GM23248 (cell line): ENCODE data around the gene AP5B1. TPM values are rescaled to one million over a fixed set of nuclear protein-coding genes. Genes with fewer than 3 reads are reported as not detected.
"Not testable (repeated sequence)": the region's sequence is repeated elsewhere in the genome, so short reads cannot be mapped to it uniquely, and the experiment has no call there.

ENCODE experiments used
- DNase-seq: peaks from one replicate; pipeline ENCODE4 v3.0.0-alpha.2; 2015
- H2AFZ ChIP-seq: fragments of 200-600 bp; sonication (generic); 2 replicates; pipeline ENCODE4 v1.6.1; 2016; ENCODE audit warnings: antibody characterized with exemption
- H3F3A ChIP-seq: fragments of 200-600 bp; sonication (generic); 2 replicates; pipeline ENCODE4 v1.6.1; 2016; ENCODE audit warnings: mild to moderate bottlenecking, antibody characterized with exemption, mixed run types; ENCODE audit not compliant: insufficient read depth
- H3K27ac ChIP-seq: fragments of 200-600 bp; sonication (generic); 2 replicates; pipeline ENCODE4 v1.5.1; 2016; ENCODE audit warnings: mild to moderate bottlenecking
- H3K27me3 ChIP-seq: fragments of 200-600 bp; sonication (generic); replicated peaks from 2 replicates; pipeline ENCODE4 v1.6.1; 2016; ENCODE audit warnings: mild to moderate bottlenecking; ENCODE audit not compliant: insufficient read depth
- H3K36me3 ChIP-seq: fragments of 200-600 bp; sonication (generic); 2 replicates; pipeline ENCODE4 v1.6.1; 2016; ENCODE audit warnings: low read depth, mild to moderate bottlenecking
- H3K4me1 ChIP-seq: fragments of 200-600 bp; sonication (generic); 2 replicates; pipeline ENCODE4 v1.6.1; 2016; ENCODE audit warnings: mild to moderate bottlenecking; ENCODE audit not compliant: insufficient read depth
- H3K4me2 ChIP-seq: fragments of 200-600 bp; sonication (generic); one replicate; pipeline ENCODE4 v1.6.1; 2016; ENCODE audit warnings: mild to moderate bottlenecking; ENCODE audit not compliant: unreplicated experiment
- H3K4me3 ChIP-seq: fragments of 200-600 bp; sonication (generic); 2 replicates; pipeline ENCODE4 v1.5.1; 2016; ENCODE audit warnings: mild to moderate bottlenecking
- H3K79me2 ChIP-seq: fragments of 200-600 bp; sonication (generic); 2 replicates; pipeline ENCODE4 v1.6.1; 2016; ENCODE audit warnings: mild to moderate bottlenecking; ENCODE audit not compliant: insufficient read depth
- H3K9ac ChIP-seq: fragments of 200-600 bp; sonication (generic); 2 replicates; pipeline ENCODE4 v1.6.1; 2016; ENCODE audit warnings: mild to moderate bottlenecking
- H3K9me2 ChIP-seq: fragments of 200-600 bp; sonication (generic); 2 replicates; pipeline ENCODE4 v1.6.1; 2016; ENCODE audit warnings: mixed run types, mild to moderate bottlenecking, moderate library complexity; ENCODE audit not compliant: insufficient read depth
- H3K9me3 ChIP-seq: fragments of 200-600 bp; sonication (generic); one replicate; pipeline ENCODE4 v1.6.1; 2017; ENCODE audit warnings: low read depth
- H4K20me1 ChIP-seq: fragments of 200-600 bp; sonication (generic); 2 replicates; pipeline ENCODE4 v1.6.0; 2016; ENCODE audit not compliant: insufficient read depth
- EZH2 ChIP-seq: fragments of 200-600 bp; sonication (generic); IDR thresholded peaks from 2 replicates; pipeline ENCODE4 v1.6.1; 2018; ENCODE audit warnings: antibody characterized with exemption, mild to moderate bottlenecking; ENCODE audit not compliant: insufficient read depth, poor library complexity, severe bottlenecking
- EZH2phosphoT487 ChIP-seq: fragments of 200-600 bp; sonication (generic); IDR thresholded peaks from 2 replicates; pipeline ENCODE4 v1.6.1; 2018; ENCODE audit warnings: antibody characterized with exemption, moderate library complexity, mild to moderate bottlenecking, low read depth; ENCODE audit not compliant: insufficient read depth
- WGBS, 2 experiments: methylation state at CpG; one replicate each; pipeline ENCODE4 v1.1.6; 2015 to 2017; ENCODE audit warnings: low lambda C conversion rate in 2 of 2, low coverage in 1 of 2; ENCODE audit errors: missing lambda C conversion rate in 2 of 2; 5-methylcytosine and 5-hydroxymethylcytosine counted together
- in situ Hi-C: fragments of 300-500 bp; cut with MboI; formaldehyde crosslinking; loops from 2 replicates; pipeline ENCODE4 v1.15.0; 2020
- polyA plus RNA-seq: library from polyadenylated mRNA; unstranded; fragments of >200 nt; fragmentation: Nextera tagmentation; extraction: Ambion mirVana; gene quantifications from 2 replicates; pipeline ENCODE4 v1.2.1, GENCODE V29; 2016
- total RNA-seq: library from RNA; depleted of rRNA; stranded (reverse); fragments of >200 nt; shearing (Covaris generic); gene quantifications from 2 replicates; pipeline ENCODE4 v1.2.3, GENCODE V29; 2014

The AP5B1 gene
- total and polyA plus RNA-seq, 2 experiments from 2014 or later = 4.4 to 14.8 TPM

- H3K9me3 ChIP-seq = no peaks in the 10 kb centered on the region
- TF ChIP-seq EZH2 (no peak), EZH2phosphoT487 (no peak)
- H3K9ac ChIP-seq = no peak overlapping the region
- no peaks in the 10 kb centered on the region for H3K9me2 ChIP-seq
- H3K36me3 ChIP-seq = no peaks in the 10 kb centered on the region
- H3K4me3 ChIP-seq = no peak overlapping the region
- H2AFZ ChIP-seq = no peak overlapping the region
- H3K27me3 ChIP-seq = peaks cover 3% of the 10 kb centered on the region
- in situ Hi-C loops = no loop called here
- H3K4me1 ChIP-seq = no peaks in the 10 kb centered on the region
- 51 to 68% methylated on average over 2 of the region's 2 CpGs for WGBS, 2 experiments
- H3K4me2 ChIP-seq = no peak overlapping the region
- no peak for DNase-seq
- H3F3A ChIP-seq = no peaks in the 10 kb centered on the region
- H3K79me2 ChIP-seq = no peaks in the 10 kb centered on the region
- H3K27ac ChIP-seq = no peak overlapping the region
- no peaks in the 10 kb centered on the region for H4K20me1 ChIP-seq
Measured at GRCh38 chr11:65739022-65739421, 41.8 kb downstream of the AP5B1 start.

GRCh38 chr11:65736810-65737209 is 44.0 kb downstream of the AP5B1 start:
- no peaks in the 10 kb centered on the region for H3K9me3 ChIP-seq
- H3K36me3 ChIP-seq = no peaks in the 10 kb centered on the region
- H3K4me1 ChIP-seq = no peaks in the 10 kb centered on the region
- H3K4me2 ChIP-seq = no peak overlapping the region
- in situ Hi-C loops = no loop called here
- H3K9me2 ChIP-seq = no peaks in the 10 kb centered on the region
- H3F3A ChIP-seq = no peaks in the 10 kb centered on the region
- H2AFZ ChIP-seq = no peak overlapping the region
- no peak overlapping the region for H3K4me3 ChIP-seq
- H3K27ac ChIP-seq = no peak overlapping the region
- H3K9ac ChIP-seq = no peak overlapping the region
- no peak for TF ChIP-seq EZH2phosphoT487
- no peak for TF ChIP-seq EZH2
- peaks cover 3% of the 10 kb centered on the region for H3K27me3 ChIP-seq
- H4K20me1 ChIP-seq = no peaks in the 10 kb centered on the region
- no peaks in the 10 kb centered on the region for H3K79me2 ChIP-seq
- DNase-seq = no peak

GRCh38 chr11:65735111-65735510 is 45.7 kb downstream of the AP5B1 start:
- H3K27ac ChIP-seq, H3K36me3 ChIP-seq, DNase-seq, H3K4me3 ChIP-seq, H3K79me2 ChIP-seq, H4K20me1 ChIP-seq, H3K27me3 ChIP-seq, H3K9me3 ChIP-seq, H3K4me1 ChIP-seq, in situ Hi-C loops, H3F3A ChIP-seq, H2AFZ ChIP-seq, H3K9ac ChIP-seq, H3K4me2 ChIP-seq, H3K9me2 ChIP-seq: not testable (repeated sequence)
- WGBS, 2 experiments = 29% methylated on average over 4 of the region's 4 CpGs

GRCh38 chr11:65730461-65730860 is 50.3 kb downstream of the AP5B1 start:
- 50 to 56% methylated on average over 5 of the region's 5 CpGs for WGBS, 2 experiments
- Histone ChIP-seq H3K9ac (no peak overlapping the region), H4K20me1 (no peaks in the 10 kb centered on the region), H3K9me3 (no peaks in the 10 kb centered on the region), H3F3A (no peaks in the 10 kb centered on the region), H3K4me2 (no peak overlapping the region), H3K27me3 (peaks cover 3% of the 10 kb centered on the region; the same call in 1 of the 2 replicates), H3K9me2 (no peaks in the 10 kb centered on the region), H3K79me2 (no peaks in the 10 kb centered on the region), H3K36me3 (no peaks in the 10 kb centered on the region), H3K27ac (no peak overlapping the region), H2AFZ (no peak overlapping the region), H3K4me1 (no peaks in the 10 kb centered on the region), H3K4me3 (no peak overlapping the region)
- in situ Hi-C loops = no loop called here
- no peak for TF ChIP-seq EZH2
- TF ChIP-seq EZH2phosphoT487 = no peak
- DNase-seq = no peak

GRCh38 chr11:65727865-65728264 is 52.9 kb downstream of the AP5B1 start:
- no peak overlapping the region for H3K27ac ChIP-seq
- in situ Hi-C loops = no loop called here
- H4K20me1 ChIP-seq = no peaks in the 10 kb centered on the region
- H3K9me2 ChIP-seq = no peaks in the 10 kb centered on the region
- DNase-seq = no peak
- H3K79me2 ChIP-seq = no peaks in the 10 kb centered on the region
- no peak overlapping the region for H2AFZ ChIP-seq
- H3K4me3 ChIP-seq = no peak overlapping the region
- no peaks in the 10 kb centered on the region for H3F3A ChIP-seq
- H3K4me2 ChIP-seq = no peak overlapping the region
- WGBS, 2 experiments = 73 to 76% methylated on average over 13 to 15 of the region's 15 CpGs
- H3K9me3 ChIP-seq = no peaks in the 10 kb centered on the region
- H3K9ac ChIP-seq = no peak overlapping the region
- H3K27me3 ChIP-seq = 0 out of 2 replicates have a peak, but pooled peaks cover 3% of the 10 kb centered on the region
- TF ChIP-seq EZH2 = no peak
- H3K4me1 ChIP-seq = no peaks in the 10 kb centered on the region
- H3K36me3 ChIP-seq = no peaks in the 10 kb centered on the region
